Kidney (tissue), 14 donors: ENCODE data around the gene ANKMY1. TPM values are rescaled to one million over a fixed set of nuclear protein-coding genes. Genes with fewer than 3 reads are reported as not detected.
"Not testable (repeated sequence)": the region's sequence is repeated elsewhere in the genome, so short reads cannot be mapped to it uniquely, and the experiment has no call there.

Experiments
- DNase-seq, 5 donors: peaks; one replicate each; pipeline ENCODE4 v3.0.0-alpha.2; 2013 to 2020
- FAIRE-seq: peaks from 2 replicates; lab custom pipeline; 2012; peaks lifted over from hg19 to GRCh38; lab: Jason Lieb, UNC
- H3K27ac ChIP-seq, 2 donors: one replicate each; pipeline ENCODE4 v1.7.0; 2013; ENCODE audit warnings: low read depth in 2 of 2, low read length in 2 of 2, inconsistent platforms in 1 of 2
- H3K27me3 ChIP-seq: one replicate; pipeline ENCODE4 v1.7.1; 2013; ENCODE audit warnings: low read length, inconsistent platforms; ENCODE audit not compliant: control insufficient read depth, insufficient read depth
- H3K36me3 ChIP-seq, 3 donors: one replicate each; pipeline versions ENCODE4 v1.7.0 to v1.7.1; 2013; ENCODE audit warnings: low read length in 3 of 3, control low read depth in 1 of 3, inconsistent platforms in 1 of 3; ENCODE audit not compliant: insufficient read depth in 3 of 3, control insufficient read depth in 2 of 3
- H3K4me1 ChIP-seq, 3 donors: one replicate each; pipeline versions ENCODE4 v1.7.0 to v1.7.1; 2013; ENCODE audit warnings: low read length in 3 of 3, inconsistent platforms in 1 of 3, low read depth in 1 of 3; ENCODE audit not compliant: control insufficient read depth in 2 of 3, insufficient read depth in 2 of 3
- H3K4me3 ChIP-seq, 3 donors: one replicate each; pipeline versions ENCODE4 v1.7.0 to v1.8.1; 2013; ENCODE audit warnings: low read length in 3 of 3, control low read depth in 1 of 3, inconsistent platforms in 1 of 3
- H3K9ac ChIP-seq, 3 donors: one replicate each; pipeline versions ENCODE4 v1.7.0 to v1.7.1; 2013; ENCODE audit warnings: low read length in 3 of 3, control low read depth in 1 of 3, inconsistent platforms in 1 of 3
- H3K9me3 ChIP-seq, 3 donors: one replicate each; pipeline versions ENCODE4 v1.7.0 to v1.7.1; 2013; ENCODE audit warnings: low read length in 3 of 3, control low read depth in 1 of 3, inconsistent platforms in 1 of 3; ENCODE audit not compliant: control insufficient read depth in 2 of 3, insufficient read depth in 1 of 3
- intact Hi-C: fragments of 100-400 bp; cut with DNase I; formaldehyde crosslinking; loops from one replicate; pipeline ENCODE4 v1.11.1; 2022
- polyA plus RNA-seq: library from polyadenylated mRNA; stranded (reverse); fragments of 350-450 nt; fragmentation: Illumina TruSeq; extraction: RNeasy Lipid Tissue Mini Kit (QIAGEN cat#74804); gene quantifications from one replicate; pipeline ENCODE4 v1.2.3, GENCODE V29; 2014; ENCODE audit warnings: low read depth, low replicate concordance; ENCODE audit not compliant: insufficient read depth
- total RNA-seq: library from RNA; stranded (reverse); fragmentation: NEBNext Ultra II Directional; extraction: Animal tissue kit (Norgen Biotek cat#: 25700); gene quantifications from one replicate; pipeline ENCODE4 v1.2.1, GENCODE V29; 2021
- TF ChIP-seq, protein P1 (sequence below): IDR thresholded peaks from 3 replicates; pipeline ENCODE4 v1.5.1; 2012; ENCODE audit warnings: mild to moderate bottlenecking, moderate library complexity, borderline replicate concordance; ENCODE audit not compliant: insufficient read depth; ENCODE audit errors: extremely low read depth
- donor health status: control.
- donor health status: control.
- donor health status: control.
- donor health status: control.
- donor health status: control.
- donor health status: DM: yes; HTN: yes; CAD: no.
- donor health status: Normal renal cell carcinoma (clear cell type).

Gene ANKMY1
- total and polyA plus RNA-seq, 2 donors from 2014 or later = 3.0 to 22.1 TPM

- TF ChIP-seq, protein P1, sequence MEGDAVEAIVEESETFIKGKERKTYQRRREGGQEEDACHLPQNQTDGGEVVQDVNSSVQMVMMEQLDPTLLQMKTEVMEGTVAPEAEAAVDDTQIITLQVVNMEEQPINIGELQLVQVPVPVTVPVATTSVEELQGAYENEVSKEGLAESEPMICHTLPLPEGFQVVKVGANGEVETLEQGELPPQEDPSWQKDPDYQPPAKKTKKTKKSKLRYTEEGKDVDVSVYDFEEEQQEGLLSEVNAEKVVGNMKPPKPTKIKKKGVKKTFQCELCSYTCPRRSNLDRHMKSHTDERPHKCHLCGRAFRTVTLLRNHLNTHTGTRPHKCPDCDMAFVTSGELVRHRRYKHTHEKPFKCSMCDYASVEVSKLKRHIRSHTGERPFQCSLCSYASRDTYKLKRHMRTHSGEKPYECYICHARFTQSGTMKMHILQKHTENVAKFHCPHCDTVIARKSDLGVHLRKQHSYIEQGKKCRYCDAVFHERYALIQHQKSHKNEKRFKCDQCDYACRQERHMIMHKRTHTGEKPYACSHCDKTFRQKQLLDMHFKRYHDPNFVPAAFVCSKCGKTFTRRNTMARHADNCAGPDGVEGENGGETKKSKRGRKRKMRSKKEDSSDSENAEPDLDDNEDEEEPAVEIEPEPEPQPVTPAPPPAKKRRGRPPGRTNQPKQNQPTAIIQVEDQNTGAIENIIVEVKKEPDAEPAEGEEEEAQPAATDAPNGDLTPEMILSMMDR = no peak
- H3K36me3 ChIP-seq = no peaks in the 10 kb centered on the region
- no peak overlapping the region for H3K9ac ChIP-seq
- H3K27ac ChIP-seq = no peak overlapping the region
- no peak overlapping the region for H3K4me3 ChIP-seq
- intact Hi-C loops = no loop called here
- H3K4me1 ChIP-seq = no peaks in the 10 kb centered on the region
- FAIRE-seq (no peak), DNase-seq (peak in 2 of 5 donors; percentile 78 to 79)
- no peaks in the 10 kb centered on the region for H3K27me3 ChIP-seq
- no peaks in the 10 kb centered on the region for H3K9me3 ChIP-seq
These were observed 6.0 kb downstream of the ANKMY1 start for GRCh38 chr2:240551811-240552210.

DNA sequence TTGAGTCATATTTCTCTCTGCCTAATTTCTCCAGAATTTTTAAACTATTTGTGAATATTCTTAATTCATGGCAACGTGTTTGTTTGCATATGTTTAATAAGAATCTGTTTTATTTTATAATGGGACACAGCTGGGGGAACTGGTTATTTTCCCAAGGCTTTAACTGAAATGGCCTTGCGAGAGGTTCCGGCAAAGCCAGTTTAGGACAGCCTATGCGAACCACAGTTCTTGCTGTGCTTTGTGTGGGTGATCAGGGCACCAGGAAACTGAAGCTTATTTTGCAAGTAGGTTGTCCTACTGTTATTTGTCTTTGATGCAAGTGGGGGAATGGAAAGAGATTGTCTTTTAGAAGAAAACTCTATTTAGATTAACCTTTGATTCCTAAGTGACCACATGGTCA is 6.5 kb downstream of the ANKMY1 start:
- no peaks in the 10 kb centered on the region for H3K36me3 ChIP-seq
- H3K27me3 ChIP-seq = no peaks in the 10 kb centered on the region
- FAIRE-seq = no peak
- DNase-seq = no peak
- no peak overlapping the region for H3K4me3 ChIP-seq
- TF ChIP-seq, protein P1 = no peak
- no peak overlapping the region for H3K27ac ChIP-seq
- intact Hi-C loops = no loop called here
- H3K9ac ChIP-seq = no peak overlapping the region
- no peaks in the 10 kb centered on the region for H3K9me3 ChIP-seq
- no peaks in the 10 kb centered on the region for H3K4me1 ChIP-seq

GRCh38 chr2:240539906-240540305 is 17.9 kb downstream of the ANKMY1 start:
- peak in 4 of 5 donors; percentile 23 to 73 (median 62) for DNase-seq
- H3K4me3 ChIP-seq = no peak overlapping the region
- intact Hi-C loops = no loop called here
- TF ChIP-seq, protein P1 = no peak
- no peaks in the 10 kb centered on the region for H3K27me3 ChIP-seq
- H3K9me3 ChIP-seq = no peaks in the 10 kb centered on the region
- no peak overlapping the region for H3K27ac ChIP-seq
- no peak overlapping the region for H3K9ac ChIP-seq
- H3K4me1 ChIP-seq = no peaks in the 10 kb centered on the region
- peaks cover 0 to 6% (median 4%) of the 10 kb centered on the region in 3 donors for H3K36me3 ChIP-seq
- FAIRE-seq = no peak

- H3K36me3 ChIP-seq, H3K27me3 ChIP-seq, H3K27ac ChIP-seq, H3K4me3 ChIP-seq, intact Hi-C loops, H3K9me3 ChIP-seq, H3K9ac ChIP-seq, H3K4me1 ChIP-seq, FAIRE-seq: not testable (repeated sequence)
- peak in 1 of 5 donors; percentile 2 for DNase-seq
These were observed 18.7 kb downstream of the ANKMY1 start for GRCh38 chr2:240539101-240539500.
